Panc1 (cell line): ENCODE data around the gene RHBDD1. TPM values are rescaled to one million over a fixed set of nuclear protein-coding genes. Genes with fewer than 3 reads are reported as not detected.

Source experiments
- ATAC-seq: fragments of 200-7000 bp; cut with Tn5 transposase; 2 replicates; pipeline ENCODE4 v1.9.1; 2020; ENCODE audit warnings: mild to moderate bottlenecking, moderate library complexity
- BruUV-seq: library from RNA; stranded (reverse); fragments of 400-500 nt; replicated peaks from 2 replicates; lab custom pipeline; 2021; lab: Mats Ljungman, UMichigan
- CTCF ChIA-PET: fragments of 300-600 bp; sonication (Branson Sonifier 250); formaldehyde crosslinking; loops from one replicate; lab custom pipeline; 2022; ENCODE audit warnings: antibody characterized with exemption; lab: Charles Lee
- POLR2A ChIA-PET: fragments of 300-600 bp; sonication (Branson Sonifier 250); formaldehyde crosslinking; loops from one replicate; lab custom pipeline; 2022; ENCODE audit warnings: antibody characterized with exemption; lab: Charles Lee
- DNase-seq: peaks from one replicate; pipeline ENCODE4 v3.0.0-alpha.2; 2010; ENCODE audit warnings: low read depth, low spot score
- H3K27ac ChIP-seq: 2 replicates; pipeline ENCODE4 v1.5.1; 2011; ENCODE audit warnings: mild to moderate bottlenecking, low read length, inconsistent platforms
- H3K27me3 ChIP-seq: fragments of 200-500 bp; sonication (Bioruptor generic); 2 replicates; pipeline ENCODE4 v1.6.0; 2014; ENCODE audit warnings: low read length, inconsistent platforms; ENCODE audit not compliant: control insufficient read depth, insufficient read depth
- H3K36me3 ChIP-seq: fragments of 200-500 bp; sonication (Bioruptor generic); 2 replicates; pipeline ENCODE4 v1.5.1; 2014; ENCODE audit warnings: inconsistent platforms, mild to moderate bottlenecking, low read length, moderate library complexity; ENCODE audit not compliant: control insufficient read depth, insufficient read depth
- H3K4me1 ChIP-seq: 2 replicates; pipeline ENCODE4 v1.5.1; 2011; ENCODE audit warnings: inconsistent platforms, mild to moderate bottlenecking, low read length, moderate library complexity; ENCODE audit not compliant: control insufficient read depth, insufficient read depth
- H3K4me3 ChIP-seq, 2 experiments: 2 replicates each; pipeline ENCODE4 v1.5.1; 2011 to 2012; ENCODE audit warnings: low read depth in 2 of 2, low read length in 2 of 2, mild to moderate bottlenecking in 2 of 2, inconsistent platforms in 1 of 2, moderate library complexity in 1 of 2
- H3K9me3 ChIP-seq: fragments of 200-500 bp; sonication (Bioruptor generic); 2 replicates; pipeline ENCODE4 v1.5.1; 2014; ENCODE audit warnings: low read depth, mild to moderate bottlenecking, inconsistent platforms, low read length, moderate library complexity; ENCODE audit not compliant: control insufficient read depth, insufficient read depth
- POLR2AphosphoS5 ChIP-seq: IDR thresholded peaks from 2 replicates; pipeline ENCODE4 v1.6.1; 2012; ENCODE audit warnings: mild to moderate bottlenecking, low read depth, low read length, moderate library complexity
- REST ChIP-seq, 2 experiments: IDR thresholded peaks; 2 replicates each; pipeline ENCODE4 v1.6.1; 2011 to 2012; ENCODE audit warnings: low read depth in 2 of 2, control low read depth in 1 of 2, low read length in 1 of 2, mild to moderate bottlenecking in 1 of 2, moderate library complexity in 1 of 2; ENCODE audit not compliant: insufficient read depth in 1 of 2
- SIN3A ChIP-seq: IDR thresholded peaks from 2 replicates; pipeline ENCODE4 v1.6.1; 2012; ENCODE audit warnings: low read depth, mild to moderate bottlenecking, low read length, moderate library complexity, borderline replicate concordance; ENCODE audit not compliant: insufficient read depth
- TCF7L2 ChIP-seq: IDR thresholded peaks from 2 replicates; pipeline ENCODE4 v1.6.1; 2011; ENCODE audit warnings: mild to moderate bottlenecking, low read depth, low read length, inconsistent platforms
- in situ Hi-C: cut with HindIII; loops from 2 replicates; pipeline ENCODE4 v1.10.0; 2016; ENCODE audit warnings: low sequenced_read_pairs, low pct_unique_long_range_greater_than_20kb
- intact Hi-C: fragments of 100-400 bp; cut with micrococcal nuclease; formaldehyde crosslinking; loops from one replicate; pipeline ENCODE4 v1.10.0; 2022; ENCODE audit not compliant: unreplicated experiment
- total RNA-seq: library from RNA; stranded (reverse); gene quantifications from one replicate; pipeline ENCODE4 v1.2.1, GENCODE V29; 2021; ENCODE audit not compliant: unreplicated experiment
- TF ChIP-seq, protein P1 (sequence below): fragments of 450-650 bp; IDR thresholded peaks from 2 replicates; pipeline ENCODE4 v1.5.1; 2017; ENCODE audit warnings: mild to moderate bottlenecking

RHBDD1 gene
- total RNA-seq, 1 experiment from 2014 or later = 25.3 TPM

DNA sequence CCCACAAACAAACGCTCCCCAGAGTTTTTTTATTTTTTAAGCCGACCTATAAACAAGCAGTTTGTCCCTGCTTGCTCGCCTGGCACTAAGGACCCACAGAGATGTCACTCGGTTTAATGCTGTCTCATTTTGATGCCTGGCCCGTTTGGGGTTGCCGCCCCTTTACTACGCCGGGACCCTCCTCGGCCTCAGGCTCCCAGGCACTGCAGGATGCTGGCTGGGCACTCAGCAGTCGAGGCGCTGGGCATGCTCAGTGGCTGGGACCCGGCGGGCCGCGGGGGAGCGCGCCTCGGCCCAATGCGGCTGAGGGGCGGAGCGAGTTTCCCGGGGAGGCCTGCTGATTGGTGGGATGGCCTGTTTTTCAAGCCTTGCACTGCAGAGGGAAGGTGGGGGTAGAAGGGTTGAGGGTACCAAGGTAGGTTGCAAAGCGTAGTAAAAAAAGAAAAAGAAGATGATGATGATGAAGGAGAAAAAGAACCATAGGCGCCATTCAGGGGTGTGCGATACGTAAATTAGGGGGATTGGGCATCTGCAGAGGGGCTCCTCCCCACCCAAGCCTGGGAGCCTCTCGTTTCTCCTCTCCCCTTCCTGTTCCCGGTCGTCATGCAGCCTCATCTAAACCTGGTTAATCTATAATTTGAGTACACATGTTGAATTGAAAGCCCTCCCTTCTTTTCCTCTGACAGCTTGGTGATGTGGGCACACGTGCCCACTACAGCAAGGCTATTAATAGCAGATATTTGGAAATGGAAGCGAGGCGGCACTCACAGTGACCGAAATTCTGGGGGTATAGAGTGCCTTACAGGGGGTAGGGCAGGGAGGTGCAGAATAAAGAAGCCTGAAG is 34.7 kb upstream of the RHBDD1 start:
- in situ Hi-C loops = no loop called here
- Histone ChIP-seq H3K27me3 (no peaks in the 10 kb centered on the region), H3K27ac (peak overlapping the region; percentile 96), H3K9me3 (no peaks in the 10 kb centered on the region), H3K36me3 (no peaks in the 10 kb centered on the region), H3K4me3 (peak overlapping the region; percentile 73), H3K4me1 (peaks cover 14% of the 10 kb centered on the region)
- ChIA-PET CTCF (interaction anchor here (1.1 to 2.2 kb wide), 2 partner anchors 1133 to 1136 kb away, joined by 3 to 11 read pairs; no protein-coding TSS in a partner anchor), POLR2A (no interaction called here)
- intact Hi-C loops = loop anchor here (2.0 to 5.0 kb wide), 2 partner anchors 306 to 1132 kb away; no protein-coding TSS in a partner anchor
- TF ChIP-seq, protein P1, sequence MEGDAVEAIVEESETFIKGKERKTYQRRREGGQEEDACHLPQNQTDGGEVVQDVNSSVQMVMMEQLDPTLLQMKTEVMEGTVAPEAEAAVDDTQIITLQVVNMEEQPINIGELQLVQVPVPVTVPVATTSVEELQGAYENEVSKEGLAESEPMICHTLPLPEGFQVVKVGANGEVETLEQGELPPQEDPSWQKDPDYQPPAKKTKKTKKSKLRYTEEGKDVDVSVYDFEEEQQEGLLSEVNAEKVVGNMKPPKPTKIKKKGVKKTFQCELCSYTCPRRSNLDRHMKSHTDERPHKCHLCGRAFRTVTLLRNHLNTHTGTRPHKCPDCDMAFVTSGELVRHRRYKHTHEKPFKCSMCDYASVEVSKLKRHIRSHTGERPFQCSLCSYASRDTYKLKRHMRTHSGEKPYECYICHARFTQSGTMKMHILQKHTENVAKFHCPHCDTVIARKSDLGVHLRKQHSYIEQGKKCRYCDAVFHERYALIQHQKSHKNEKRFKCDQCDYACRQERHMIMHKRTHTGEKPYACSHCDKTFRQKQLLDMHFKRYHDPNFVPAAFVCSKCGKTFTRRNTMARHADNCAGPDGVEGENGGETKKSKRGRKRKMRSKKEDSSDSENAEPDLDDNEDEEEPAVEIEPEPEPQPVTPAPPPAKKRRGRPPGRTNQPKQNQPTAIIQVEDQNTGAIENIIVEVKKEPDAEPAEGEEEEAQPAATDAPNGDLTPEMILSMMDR = no peak
- TF ChIP-seq SIN3A = 0 out of 2 replicates have a peak, but pooled peaks have one; percentile 20
- DNase-seq = no peak
- no TSS peak for BruUV-seq
- ATAC-seq = peak; percentile 74

DNA sequence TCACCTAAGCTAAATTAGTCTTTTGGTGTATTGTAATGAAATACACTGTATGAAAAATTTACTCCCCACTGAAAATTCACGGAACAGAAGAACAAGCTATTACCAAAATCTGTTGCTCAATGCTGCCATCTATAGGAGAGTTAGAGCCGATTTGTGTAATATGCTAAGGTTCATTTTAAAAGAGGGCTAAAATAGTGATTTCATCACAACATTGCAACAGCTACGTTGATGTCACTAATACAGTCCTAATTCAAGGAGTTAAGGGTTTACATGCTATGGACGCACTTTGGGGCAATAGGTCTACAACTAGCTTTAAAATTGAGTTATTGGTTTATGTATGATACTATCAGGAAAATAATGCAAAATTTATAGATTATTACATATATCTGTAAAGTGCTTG is 33.3 kb upstream of the RHBDD1 start:
- Histone ChIP-seq H3K36me3 (no peaks in the 10 kb centered on the region), H3K4me3 (no peak overlapping the region), H3K9me3 (no peaks in the 10 kb centered on the region), H3K27me3 (no peaks in the 10 kb centered on the region), H3K4me1 (peaks cover 14% of the 10 kb centered on the region), H3K27ac (no peak overlapping the region; the same call in 1 of the 2 replicates)
- ChIA-PET POLR2A (no interaction called here), CTCF (interaction anchor here (0.6 to 1.5 kb wide), 5 partner anchors 30 to 1137 kb away, joined by 3 to 12 read pairs (median 4); no protein-coding TSS in a partner anchor)
- TF ChIP-seq POLR2AphosphoS5 = no peak
- no peak for TF ChIP-seq TCF7L2
- TF ChIP-seq, protein P1 = peak; percentile 71; the same call in 1 of the 2 replicates
- DNase-seq (no peak), ATAC-seq (no peak)
- in situ Hi-C loops = no loop called here
- no TSS peak for BruUV-seq
- intact Hi-C loops = loop anchor here (5.0 kb wide), 1 partner anchor 305 kb away; no protein-coding TSS in a partner anchor

DNA sequence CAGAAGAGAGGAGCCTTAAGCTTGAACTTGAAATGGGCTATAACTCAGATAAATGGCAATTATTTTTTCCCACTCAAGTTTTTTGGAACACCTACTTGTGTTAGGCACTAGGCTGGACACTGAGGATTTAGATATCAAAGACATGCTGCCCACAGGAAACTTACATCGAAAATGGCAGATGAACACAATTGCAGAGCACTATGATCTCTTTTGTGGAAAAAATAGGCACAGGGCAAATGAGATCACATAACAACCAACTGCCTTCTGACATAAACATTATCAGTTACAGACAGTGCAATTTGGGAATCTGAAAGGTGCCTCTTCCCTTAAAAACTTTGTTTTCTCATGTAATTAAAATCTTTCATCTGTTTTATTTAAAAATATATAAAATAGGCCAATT is 32.4 kb upstream of the RHBDD1 start:
- Histone ChIP-seq H3K4me3 (no peak overlapping the region), H3K4me1 (peaks cover 14% of the 10 kb centered on the region), H3K27me3 (no peaks in the 10 kb centered on the region), H3K36me3 (no peaks in the 10 kb centered on the region), H3K9me3 (no peaks in the 10 kb centered on the region), H3K27ac (no peak overlapping the region)
- ATAC-seq = no peak
- TF ChIP-seq POLR2AphosphoS5 (no peak), REST (IDR thresholded peaks at IDR 0.05; ENCODE audit: insufficient read depth in 1 of 2, low read depth in 2 of 2, low read length in 1 of 2) (no peak), SIN3A (no peak), TCF7L2 (no peak)
- TF ChIP-seq, protein P1 = no peak
- CTCF ChIA-PET = interaction anchor here (0.6 to 1.5 kb wide), 4 partner anchors 45 to 1138 kb away, joined by 3 to 10 read pairs (median 4); no protein-coding TSS in a partner anchor
- POLR2A ChIA-PET = no interaction called here
- intact Hi-C loops = loop anchor here (5.0 kb wide), 1 partner anchor 304 kb away; no protein-coding TSS in a partner anchor
- no TSS peak for BruUV-seq
- in situ Hi-C loops = no loop called here
- DNase-seq = no peak
